ENCODE data around the gene NOP16.

NOP16 gene, protein sequence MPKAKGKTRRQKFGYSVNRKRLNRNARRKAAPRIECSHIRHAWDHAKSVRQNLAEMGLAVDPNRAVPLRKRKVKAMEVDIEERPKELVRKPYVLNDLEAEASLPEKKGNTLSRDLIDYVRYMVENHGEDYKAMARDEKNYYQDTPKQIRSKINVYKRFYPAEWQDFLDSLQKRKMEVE

DNA sequence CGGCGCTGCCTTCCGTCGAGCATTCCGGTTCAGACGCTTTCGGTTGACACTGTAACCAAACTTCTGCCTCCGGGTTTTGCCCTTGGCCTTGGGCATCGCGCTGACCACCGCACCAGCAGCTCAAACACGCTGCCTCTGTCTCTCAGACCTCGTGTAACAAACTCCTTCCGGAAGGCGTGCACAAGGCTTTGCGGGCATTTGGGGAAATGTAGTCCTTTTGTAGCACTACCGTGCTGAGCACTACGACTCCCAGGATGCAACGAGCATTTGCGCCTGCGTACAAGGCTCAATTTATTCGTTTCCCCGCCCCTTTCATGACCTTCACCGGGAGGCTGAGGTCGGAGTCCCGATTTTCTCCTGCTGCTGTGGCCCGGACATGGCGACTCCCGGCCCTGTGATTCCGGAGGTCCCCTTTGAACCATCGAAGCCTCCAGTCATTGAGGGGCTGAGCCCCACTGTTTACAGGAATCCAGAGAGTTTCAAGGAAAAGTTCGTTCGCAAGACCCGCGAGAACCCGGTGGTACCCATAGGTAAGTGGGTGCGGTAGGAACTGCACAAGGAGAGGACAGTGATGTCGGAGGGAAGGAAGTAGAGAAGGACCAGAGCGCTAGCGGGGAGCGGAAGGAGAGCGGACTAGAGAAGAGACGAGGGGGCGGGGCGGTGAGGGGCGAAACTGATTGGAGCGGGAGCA, at the start of gene NOP16, which contains the start of gene HIGD2A:
Gene NOP16, minus strand, starts transcription at position 155 of the 691 bp plus-strand sequence. Its CDS starts 59 bp downstream, at position 96.
Gene HIGD2A, plus strand, starts transcription at position 308 of the 691 bp plus-strand sequence. Its CDS starts 69 bp downstream, at position 377.
- peak; percentile 94 for DNase-seq

DNA sequence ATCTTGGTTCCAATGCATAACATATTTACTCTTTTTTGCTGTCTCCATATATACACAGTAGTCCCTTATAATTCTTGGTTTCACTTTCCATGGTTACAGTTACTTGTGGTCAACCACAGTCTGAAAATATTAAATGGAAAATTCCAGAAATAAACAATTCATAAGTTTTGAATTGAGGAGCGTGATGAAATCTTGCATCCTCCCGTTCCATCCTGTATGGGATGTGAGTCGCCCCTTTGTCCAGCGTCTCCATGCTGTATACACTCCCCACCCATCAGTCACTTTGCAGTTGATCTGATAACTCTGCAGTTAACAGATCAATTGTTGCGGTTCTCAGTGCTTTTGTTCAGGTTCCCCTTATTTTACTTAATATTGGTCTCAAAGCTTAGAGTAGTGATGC, 48.3 kb upstream of the NOP16 start:
- DNase-seq: no peak

DNA sequence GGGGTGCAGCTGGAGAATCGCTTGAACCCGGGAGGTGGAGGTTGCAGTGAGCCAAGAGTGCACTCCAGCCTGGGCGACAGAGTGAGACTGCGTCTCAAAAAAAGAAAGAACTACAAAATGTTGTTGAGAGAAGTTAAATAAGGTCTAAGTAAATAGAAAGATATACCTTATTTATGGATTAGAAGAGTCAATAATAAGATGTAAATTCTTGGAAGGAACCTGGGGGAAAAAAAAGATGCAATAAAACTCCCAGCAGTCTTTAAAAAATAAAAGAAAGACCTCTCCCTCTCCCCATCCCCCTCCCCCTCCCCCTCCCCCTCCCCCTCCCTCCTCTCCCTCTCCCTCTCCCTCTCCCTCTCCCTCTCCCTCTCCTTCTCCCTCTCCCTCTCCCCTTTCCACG, 44.3 kb upstream of the NOP16 start:
- DNase-seq: no peak

DNA sequence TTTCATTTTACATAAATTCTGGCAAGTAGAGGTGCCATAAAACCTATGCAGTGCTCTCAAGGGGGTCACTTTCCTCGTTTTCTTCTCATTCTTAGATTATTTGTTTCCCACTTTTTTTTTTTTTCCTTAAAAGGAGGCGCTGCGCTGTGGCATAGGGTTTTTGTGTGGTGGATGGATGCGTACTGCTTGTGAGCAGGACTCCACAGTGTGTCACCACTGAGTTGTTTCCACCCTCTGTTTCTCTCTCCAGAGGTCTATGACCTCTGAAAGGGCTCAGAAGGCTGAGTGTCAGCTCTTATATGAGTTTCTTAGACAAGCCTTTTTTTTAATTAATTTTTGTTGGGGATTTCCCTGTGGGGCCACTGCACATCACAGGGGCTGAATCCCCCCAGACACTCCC, 41.6 kb upstream of the NOP16 start:
- no peak for DNase-seq

DNA sequence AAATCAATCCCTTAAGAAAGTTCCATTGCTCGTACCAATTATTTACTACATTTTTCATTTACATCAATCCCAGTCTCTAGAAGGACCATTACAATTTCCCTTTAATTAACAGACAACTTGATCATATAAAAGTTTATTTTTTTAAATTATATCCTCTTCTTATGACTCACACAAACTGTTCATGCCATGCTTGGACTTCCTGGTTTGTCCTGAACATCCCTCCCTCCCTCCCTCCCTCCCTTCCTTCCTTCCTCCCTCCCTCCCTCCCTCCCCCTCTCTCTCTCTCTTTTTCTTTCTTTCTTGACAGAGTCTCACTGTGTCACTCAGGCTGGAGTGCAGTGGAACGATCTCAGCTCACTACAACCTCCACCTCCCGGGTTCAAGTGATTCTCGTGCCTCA, 39.6 kb upstream of the NOP16 start:
- DNase-seq: no peak

DNA sequence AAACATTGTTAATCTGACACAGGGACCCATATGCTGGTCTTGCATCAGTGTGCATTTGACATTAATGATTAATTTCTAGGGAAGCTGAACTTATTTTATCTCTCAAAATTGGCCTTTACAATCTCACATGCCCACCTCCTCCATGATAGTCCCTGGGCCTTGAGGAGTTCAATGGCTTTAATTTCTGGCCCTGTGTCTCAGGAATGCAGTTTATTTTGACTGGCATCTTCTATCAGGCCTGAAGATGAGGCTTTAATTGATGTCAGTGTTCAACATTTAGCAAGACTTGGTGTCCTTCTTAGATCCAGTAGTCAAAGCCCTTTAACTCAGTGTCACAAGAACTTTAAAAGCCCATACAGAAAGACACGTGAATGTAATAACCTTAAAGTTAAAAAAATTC, 38.5 kb upstream of the NOP16 start:
- no peak for DNase-seq

DNA sequence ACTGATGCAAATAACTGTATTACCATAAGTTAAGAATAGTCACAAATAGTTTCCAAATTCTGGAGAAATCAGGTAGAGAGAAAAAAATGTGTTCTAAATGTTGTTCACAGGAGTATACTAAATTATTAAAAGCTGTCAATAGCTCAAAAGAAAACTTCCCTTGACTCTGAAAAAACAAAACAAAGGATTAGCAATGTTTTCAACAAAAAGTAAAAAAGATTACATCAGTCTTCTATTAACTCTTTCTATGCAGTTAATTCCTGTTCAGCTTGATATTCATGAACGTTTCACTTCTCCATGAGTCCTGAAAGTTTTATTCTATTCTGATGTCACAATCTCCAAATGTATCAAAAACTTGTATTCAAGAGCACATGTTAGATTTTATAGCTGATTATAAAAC, 37.4 kb upstream of the NOP16 start:
- no peak for DNase-seq

DNA sequence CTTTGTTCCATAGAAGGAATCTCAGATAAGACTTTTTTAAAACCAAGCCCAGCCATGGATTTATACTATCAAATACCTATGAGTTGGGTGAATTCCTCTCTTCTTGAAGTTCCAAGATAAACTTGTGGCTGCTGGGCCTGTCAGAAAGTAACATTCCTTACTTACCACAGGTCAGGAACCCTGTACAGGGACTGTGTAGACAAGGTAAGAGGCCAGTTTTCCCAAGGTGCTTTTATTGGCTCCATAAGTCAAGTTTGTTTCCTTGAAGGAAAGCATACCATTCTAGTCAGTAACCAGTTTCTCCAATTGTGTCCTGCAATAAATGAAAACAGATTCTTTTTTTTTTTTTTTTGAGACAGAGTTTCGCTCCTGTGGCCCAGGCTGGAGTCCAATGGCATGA, 36.7 kb upstream of the NOP16 start:
- no peak for DNase-seq

DNA sequence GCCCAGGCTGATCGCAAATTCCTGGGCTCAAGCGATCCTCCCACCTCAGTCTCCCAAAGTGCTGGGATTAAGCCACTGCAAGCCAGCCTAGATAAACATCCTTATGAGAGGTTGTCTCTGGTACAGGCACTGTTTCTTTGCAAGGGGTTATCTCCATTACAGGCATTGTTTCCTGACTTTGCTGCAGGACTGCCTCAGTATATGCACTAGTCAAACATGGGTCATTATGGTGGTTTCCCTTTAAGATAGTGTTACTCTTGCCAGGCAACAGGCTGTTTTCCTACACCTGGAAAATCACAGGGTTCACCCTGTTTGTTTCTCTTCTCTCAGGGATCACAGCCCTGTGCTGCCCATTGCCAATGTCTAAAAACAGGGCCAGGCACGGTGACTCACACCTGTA, 35.8 kb upstream of the NOP16 start:
- no peak for DNase-seq

DNA sequence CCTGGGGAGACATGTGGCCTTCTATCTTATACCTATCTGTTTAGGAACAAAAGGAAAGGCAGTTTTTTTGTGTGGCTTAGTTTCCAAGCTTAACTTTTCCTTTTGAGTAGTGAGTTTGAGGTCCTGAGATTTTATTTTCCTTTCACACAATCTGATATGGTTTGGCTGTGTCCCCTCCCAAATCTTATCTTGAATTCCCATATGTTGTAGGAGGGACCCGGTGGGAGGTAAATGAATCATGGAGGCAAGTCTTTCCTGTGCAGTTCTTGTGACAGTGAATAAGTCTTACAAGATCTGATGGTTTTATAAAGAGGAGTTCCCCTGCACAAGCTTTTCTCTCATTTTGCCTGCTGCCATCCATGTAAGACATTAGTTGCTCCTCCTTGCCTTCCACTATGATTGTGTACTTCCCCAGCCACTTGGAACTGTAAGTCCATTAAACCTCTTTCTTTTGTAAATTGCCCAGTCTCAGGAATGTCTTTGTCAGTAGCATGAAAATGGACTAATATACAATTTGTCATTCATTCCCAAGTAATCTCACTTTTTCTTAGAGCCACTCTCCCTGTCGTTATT, 32.7 kb upstream of the NOP16 start:
- DNase-seq: no peak

DNA sequence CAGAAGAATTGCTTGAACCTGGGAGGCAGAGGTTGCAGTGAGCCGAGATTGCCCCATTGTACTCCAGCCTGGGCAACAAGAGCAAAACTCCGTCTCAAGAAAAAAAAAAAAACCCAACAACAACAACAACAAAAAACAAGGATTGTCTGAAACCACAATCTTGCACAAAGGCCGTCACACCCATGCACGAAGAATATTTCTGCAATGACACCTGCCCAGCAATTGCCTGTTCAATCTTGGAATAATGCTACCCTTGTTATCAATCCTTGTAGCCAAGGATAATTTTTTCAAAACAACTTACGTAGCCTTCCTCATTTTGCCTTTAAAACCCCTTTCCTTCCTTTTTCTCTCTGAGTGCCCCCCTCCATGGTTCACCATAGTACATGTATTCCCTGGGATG, 31.7 kb upstream of the NOP16 start:
- no peak for DNase-seq

DNA sequence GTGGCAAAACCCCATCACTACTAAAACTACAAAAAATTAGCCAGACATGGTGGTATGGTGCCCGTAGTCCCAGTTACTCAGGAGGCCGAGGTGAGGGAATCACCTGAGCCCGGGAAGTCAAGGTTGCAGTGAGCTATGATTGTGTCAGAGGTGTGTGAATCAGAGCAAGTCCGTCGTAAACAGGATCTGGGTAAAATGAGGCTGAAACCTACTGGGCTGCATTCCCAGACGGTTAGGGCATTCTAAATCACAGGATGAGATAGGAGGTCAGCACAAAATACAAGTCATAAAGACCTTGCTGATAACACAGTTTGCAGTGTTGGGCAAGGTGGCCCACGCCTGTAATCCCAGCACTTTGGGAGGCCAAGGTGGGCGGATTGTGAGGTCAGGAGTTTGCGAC, 29.9 kb upstream of the NOP16 start:
- DNase-seq: no peak

DNA sequence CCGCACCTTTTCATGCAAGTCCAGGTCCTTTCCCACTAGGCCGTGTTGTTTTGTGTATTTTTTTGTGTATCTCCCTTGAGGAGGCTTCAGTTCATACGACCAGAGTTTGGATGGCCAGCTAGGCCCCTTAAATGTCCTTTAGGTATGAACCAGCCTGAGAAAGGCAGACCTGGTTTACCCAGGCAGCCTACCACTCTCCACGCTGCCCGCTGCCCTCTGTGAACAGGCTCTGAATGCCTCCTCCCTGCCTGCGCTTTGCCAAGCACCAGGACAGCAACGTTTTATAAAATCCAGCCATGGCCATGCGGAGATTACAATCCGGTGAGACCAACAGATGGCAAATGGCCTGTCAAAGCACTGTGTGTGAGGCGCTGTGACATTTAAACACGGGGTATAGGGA, 28.6 kb upstream of the NOP16 start:
- DNase-seq: no peak

DNA sequence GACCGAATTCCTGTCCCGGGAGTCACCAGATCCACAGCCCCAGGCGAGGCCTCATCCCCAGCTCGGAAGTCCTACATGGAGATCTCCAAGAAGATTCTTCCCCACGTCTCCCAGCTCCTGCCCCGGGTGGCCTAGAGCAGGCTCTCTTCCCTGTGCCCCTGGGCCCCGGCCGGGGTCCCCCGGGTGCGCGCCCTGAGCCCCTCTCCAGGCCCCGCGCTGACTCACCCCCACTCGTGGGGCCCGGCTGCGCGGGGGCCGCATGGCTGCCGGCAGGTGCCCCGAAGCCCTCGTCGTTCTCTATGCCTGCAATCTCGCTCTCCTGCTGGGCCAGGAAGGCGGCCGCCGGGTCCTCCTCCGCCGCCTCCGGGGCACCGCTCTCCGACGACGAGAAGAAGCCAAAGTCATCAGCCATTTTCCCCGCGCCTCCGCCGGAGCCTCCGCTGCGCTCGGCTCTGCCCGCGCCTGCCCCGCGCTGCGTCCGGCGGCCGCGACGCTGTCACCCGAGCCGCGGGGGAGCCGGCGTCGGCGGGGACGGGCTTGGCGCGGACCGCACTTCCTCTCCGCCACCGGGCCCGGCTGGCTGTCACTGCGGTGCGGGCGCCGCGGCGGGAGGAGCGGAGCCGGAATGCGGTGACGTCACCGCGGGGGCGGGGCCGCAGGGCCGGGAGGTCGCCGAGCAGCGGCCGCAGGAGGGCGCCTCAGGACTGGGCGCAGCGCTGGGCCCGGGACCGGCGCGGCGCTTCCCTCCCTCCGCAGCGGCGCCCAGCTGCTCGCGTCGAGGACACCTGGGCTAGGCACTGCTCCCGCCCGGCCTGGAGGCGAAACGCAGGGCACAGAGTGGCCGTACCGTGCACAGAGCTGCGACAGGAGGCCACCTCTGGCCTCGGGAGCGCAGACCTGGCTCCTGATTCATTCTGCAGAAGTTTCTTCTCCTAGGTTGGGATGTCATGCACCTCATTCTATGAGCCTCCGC, 27.8 kb upstream of the NOP16 start, which contains the start of gene CLTB:
Gene CLTB, minus strand, starts transcription at position 588 of the 973 bp plus-strand sequence. Its CDS starts 176 bp downstream, at position 412.
- peak; percentile 40 for DNase-seq

DNA sequence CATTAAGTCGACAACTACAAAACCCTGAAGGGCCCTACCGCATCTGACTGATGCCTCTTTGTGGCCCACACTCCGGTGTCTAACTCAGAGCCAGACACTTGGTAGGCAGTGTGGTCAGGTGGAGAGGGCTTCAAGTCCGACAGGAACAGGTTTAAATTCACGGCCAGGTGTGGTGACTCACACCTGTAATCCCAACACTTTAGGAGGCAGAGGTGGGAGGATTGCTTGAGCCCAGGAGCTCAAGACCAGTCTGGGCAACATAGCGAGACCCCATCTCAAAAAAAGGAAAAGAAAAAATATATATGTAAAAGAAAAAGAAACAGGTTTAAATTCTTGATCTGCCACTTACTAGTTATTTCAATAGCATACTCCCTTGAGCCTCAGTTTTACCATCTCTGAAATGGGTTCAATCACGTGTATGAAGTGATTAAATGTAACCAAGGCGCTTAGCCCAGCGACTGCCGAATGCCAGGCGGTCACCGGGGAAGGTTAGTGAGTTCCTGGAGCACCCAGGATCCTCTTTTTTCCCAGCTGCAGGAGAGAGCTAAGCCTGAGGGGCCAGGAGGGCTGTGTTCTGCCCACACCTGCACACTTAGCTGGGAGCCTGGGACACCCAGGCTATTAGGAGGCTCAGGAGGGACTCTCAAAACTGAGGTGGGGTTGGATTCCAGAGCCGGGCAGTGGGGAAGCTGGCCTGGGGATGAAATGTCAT, 27.0 kb upstream of the NOP16 start:
- DNase-seq: no peak

DNA sequence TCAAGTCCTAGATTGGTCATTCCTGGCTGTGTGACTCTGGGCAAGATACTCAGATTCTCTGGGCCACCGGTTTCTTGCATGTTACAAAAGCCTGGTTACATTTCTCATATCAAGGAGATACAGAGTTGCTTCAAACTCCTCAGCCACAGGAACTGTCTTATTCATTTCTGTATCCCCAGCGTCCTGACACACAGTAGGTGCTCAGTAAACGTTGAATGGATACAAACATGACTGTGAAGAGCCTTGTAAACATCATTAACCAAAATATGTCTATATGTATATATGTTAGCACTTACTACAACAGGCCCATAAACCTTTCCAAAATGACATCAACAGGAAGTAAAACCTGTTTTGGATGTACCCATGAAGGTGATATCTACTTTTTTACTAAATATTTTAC, 26.3 kb upstream of the NOP16 start:
- DNase-seq: no peak

DNA sequence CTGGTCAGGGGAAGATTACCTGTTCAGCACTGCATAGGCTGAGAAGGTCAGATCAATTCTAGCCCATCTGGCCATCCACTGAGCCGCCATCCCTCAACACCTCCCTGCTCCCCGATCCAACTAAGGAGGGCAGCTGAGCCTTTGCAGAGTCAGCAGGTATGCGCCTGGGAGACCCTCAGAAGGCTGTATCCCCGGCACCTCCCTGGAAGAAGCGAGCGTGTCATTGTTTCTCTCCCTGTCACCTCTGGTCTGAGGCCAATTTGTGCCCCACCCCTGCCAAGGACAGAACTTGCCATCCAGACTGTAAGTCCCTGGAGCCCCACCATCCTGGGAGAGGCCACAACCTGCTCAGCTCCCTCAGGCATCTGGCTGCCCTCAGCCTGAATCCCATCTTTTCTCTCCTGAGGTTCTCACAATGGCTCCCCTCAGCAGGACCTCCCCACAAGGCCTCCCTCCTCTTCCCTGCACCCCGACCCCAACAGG, 25.4 kb upstream of the NOP16 start:
- DNase-seq: no peak

DNA sequence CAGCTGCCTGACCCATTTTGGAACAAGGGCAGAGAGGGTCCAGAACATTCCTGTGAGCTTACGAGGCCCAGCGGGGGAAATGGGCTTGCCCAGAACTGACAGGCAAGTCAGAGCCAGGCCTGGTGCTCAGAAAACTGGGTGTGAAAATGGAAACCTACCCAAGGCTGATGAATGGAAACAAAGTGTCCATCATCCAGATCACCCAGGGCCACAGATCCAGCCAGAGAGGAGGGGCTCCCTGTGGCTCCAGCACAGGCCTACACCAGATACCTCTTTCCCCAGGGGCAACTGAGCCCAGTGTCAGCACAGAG, 24.8 kb upstream of the NOP16 start:
- no peak for DNase-seq

DNA sequence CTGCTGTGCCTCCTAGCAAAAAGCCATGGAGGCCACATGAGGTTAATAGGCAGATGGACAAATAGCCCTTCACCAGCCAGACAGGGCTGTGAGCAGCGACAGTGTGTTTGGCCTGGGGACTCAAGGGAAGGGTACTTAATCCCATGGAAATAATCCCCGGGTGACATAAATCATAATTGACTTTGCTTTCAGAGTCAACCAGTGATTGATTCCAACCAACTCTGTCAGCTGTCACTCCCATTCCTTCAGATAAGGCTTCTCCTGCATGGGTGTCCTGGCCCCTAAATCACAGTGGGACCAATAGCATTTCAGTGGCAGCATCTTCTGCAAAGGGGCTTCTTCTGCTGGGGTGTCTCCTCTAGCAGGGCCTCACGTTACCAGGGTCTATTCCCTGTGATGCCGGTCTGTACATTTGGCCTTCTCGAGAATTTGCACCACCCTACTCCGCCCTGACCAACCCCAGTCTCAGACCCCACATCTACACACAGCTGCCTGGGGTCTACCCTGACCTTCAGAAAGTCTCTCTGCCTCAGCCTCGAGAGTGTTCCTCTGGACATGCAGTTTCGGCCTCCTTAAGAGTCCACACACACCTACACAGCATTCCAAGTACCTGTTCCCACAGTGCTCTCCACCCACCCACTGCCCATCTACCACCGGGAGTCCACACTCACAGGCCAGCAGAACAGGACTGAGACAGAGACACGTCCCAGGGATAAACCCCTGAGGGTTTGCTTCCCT, 24.3 kb upstream of the NOP16 start:
- DNase-seq: no peak

DNA sequence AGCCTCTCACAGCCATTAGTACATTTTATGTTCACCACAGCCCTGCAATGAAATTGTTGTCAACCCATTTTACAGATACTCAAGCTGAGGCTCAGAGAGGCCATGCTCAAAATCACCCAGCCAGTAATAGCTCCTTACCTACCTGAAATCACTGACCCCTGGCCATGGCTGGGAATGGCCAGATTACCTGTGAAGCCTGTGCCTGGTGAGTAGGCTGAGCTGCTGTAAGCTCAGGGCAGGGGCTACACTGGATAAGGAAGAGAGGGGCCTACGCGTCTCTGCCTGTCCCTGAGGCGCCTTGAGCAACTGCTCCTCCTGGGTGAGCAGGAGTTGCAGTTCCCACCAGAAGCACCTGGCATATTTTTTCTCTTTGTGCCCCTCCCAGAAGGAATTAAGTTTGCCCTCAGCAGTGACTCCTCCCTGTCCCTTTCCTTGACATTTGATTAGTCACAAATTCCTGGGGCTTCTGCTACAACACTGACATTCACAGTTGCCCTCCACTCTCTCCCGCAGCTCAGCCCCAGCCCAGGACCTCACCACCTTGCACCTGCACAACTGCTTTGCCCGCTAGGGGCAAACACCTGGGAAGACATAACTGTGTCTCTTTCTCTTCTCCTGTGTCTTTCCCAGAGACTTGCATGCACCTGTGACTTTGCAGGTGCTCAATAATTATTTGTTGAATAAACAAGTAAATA, 22.2 kb upstream of the NOP16 start:
- no peak for DNase-seq

DNA sequence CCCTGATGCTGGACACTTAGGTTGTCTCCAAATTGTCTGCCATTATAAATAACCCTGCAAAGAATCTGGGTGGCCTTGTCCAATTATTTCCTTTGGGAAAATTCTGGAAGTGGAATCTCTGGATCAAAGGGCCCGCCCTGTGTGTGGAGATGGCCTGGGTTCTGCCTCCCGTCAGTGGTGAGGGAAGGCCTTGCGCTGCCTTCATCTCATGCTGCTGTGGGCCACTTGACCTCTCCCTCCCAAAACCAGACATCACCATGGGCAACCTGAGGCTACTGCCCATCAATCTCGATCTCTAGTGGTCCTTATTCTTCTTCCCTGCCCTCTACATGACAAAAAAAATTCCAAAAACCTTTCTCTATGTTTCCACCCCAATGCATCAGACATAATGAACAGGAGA, 21.4 kb upstream of the NOP16 start:
- DNase-seq: no peak

All from NCI-H1105 (cell line).